PC-3 (cell line): ENCODE data around the gene C1D.

Experiments used
- EZH2 ChIP-seq: fragments of 300-600 bp; sonication (generic); IDR thresholded peaks from one replicate; pipeline ENCODE4 v1.6.1; 2017; ENCODE audit warnings: antibody characterized with exemption, mild to moderate bottlenecking, low read length; ENCODE audit not compliant: unreplicated experiment
- EZH2phosphoT487 ChIP-seq: fragments of 300-600 bp; sonication (generic); IDR thresholded peaks from 2 replicates; pipeline ENCODE4 v1.6.1; 2018; ENCODE audit warnings: mild to moderate bottlenecking, antibody characterized with exemption, low read length, borderline replicate concordance
- TF ChIP-seq, protein P1 (sequence below): fragments of 300-600 bp; sonication (generic); conservative IDR thresholded peaks from 2 replicates; pipeline ENCODE4 v1.5.1; 2017; ENCODE audit warnings: antibody characterized with exemption, low read depth, mild to moderate bottlenecking, low read length

DNA sequence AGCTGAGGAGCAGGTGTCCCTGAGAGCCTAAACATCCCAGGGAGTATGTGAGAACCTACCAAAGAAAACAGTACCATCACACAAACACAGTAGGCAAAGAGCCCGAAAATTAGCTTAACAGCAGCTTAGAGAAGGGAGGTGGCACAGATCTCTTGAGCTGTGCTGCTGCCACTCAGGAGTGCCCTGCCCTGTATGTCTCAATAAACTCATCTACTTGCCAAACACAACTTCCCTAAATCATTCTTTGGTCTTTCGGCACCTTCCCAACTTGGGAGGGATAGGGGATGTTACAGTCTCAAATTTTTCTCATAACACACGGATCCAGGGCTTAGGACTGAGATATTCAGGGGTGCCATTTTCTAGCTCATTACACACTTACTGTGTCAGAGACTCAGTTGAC is 45.3 kb upstream of the C1D start:
- TF ChIP-seq, protein P1, sequence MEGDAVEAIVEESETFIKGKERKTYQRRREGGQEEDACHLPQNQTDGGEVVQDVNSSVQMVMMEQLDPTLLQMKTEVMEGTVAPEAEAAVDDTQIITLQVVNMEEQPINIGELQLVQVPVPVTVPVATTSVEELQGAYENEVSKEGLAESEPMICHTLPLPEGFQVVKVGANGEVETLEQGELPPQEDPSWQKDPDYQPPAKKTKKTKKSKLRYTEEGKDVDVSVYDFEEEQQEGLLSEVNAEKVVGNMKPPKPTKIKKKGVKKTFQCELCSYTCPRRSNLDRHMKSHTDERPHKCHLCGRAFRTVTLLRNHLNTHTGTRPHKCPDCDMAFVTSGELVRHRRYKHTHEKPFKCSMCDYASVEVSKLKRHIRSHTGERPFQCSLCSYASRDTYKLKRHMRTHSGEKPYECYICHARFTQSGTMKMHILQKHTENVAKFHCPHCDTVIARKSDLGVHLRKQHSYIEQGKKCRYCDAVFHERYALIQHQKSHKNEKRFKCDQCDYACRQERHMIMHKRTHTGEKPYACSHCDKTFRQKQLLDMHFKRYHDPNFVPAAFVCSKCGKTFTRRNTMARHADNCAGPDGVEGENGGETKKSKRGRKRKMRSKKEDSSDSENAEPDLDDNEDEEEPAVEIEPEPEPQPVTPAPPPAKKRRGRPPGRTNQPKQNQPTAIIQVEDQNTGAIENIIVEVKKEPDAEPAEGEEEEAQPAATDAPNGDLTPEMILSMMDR, result no peak
- TF ChIP-seq EZH2 (no peak), EZH2phosphoT487 (no peak)
